ENCODE data around the gene ATP6AP1. TPM values are rescaled to one million over a fixed set of nuclear protein-coding genes. Genes with fewer than 3 reads are reported as not detected.

ATP6AP1 gene
- total and polyA plus RNA-seq, 2 of the 13 experiments (the other 11 are each of a cell fraction or from before 2014, with no cell fraction given), result 56.7 to 110 TPM

GRCh38 chrX:154378799-154379568 lies 49.5 kb upstream of the ATP6AP1 start, which contains the start of gene EMD (continued):
- TF ChIP-seq ZNF253 (CRISPR knock-in tag; IDR thresholded peaks at IDR 0.05; ENCODE audit: borderline replicate concordance) (no peak), ZHX1 (CRISPR knock-in tag; IDR thresholded peaks at IDR 0.05; ENCODE audit: low read depth) (peak; percentile 99), ZNF709 (CRISPR knock-in tag; IDR thresholded peaks at IDR 0.05) (0 out of 2 replicates have a peak, but pooled peaks have one; percentile 26), ATF7 (IDR thresholded peaks at IDR 0.05) (no peak), ATF7 (CRISPR knock-in tag; IDR thresholded peaks at IDR 0.05) (no peak), PLSCR1 (CRISPR knock-in tag; IDR thresholded peaks at IDR 0.05; ENCODE audit: borderline replicate concordance) (no peak), BCL3 (CRISPR knock-in tag; IDR thresholded peaks at IDR 0.05) (no peak), ZNF530 (CRISPR knock-in tag; IDR thresholded peaks at IDR 0.05; ENCODE audit: low read depth) (no peak), PREB (CRISPR knock-in tag; IDR thresholded peaks at IDR 0.05) (no peak), NFYC (CRISPR knock-in tag; IDR thresholded peaks at IDR 0.05) (peak; percentile 82), ZC3H13 (CRISPR knock-in tag; IDR thresholded peaks at IDR 0.05) (no peak), ZNF691 (CRISPR knock-in tag; IDR thresholded peaks at IDR 0.05; ENCODE audit: borderline replicate concordance, low read depth) (no peak), ZNF792 (CRISPR knock-in tag; IDR thresholded peaks at IDR 0.05) (0 out of 2 replicates have a peak, but pooled peaks have one; percentile 6), SIX4 (CRISPR knock-in tag; IDR thresholded peaks at IDR 0.05) (no peak), HHEX (CRISPR knock-in tag; IDR thresholded peaks at IDR 0.05) (no peak), ZNF713 (CRISPR knock-in tag; IDR thresholded peaks at IDR 0.05) (no peak), FOXP4 (CRISPR knock-in tag; IDR thresholded peaks at IDR 0.05) (no peak)
